NB4 (cell line): ENCODE data around the gene KRT6A.

Experiments used
- DNase-seq: peaks from one replicate; pipeline ENCODE4 v3.0.0; 2010; ENCODE audit warnings: low read depth
- H3K4me3 ChIP-seq: one replicate; pipeline ENCODE4 v1.5.1; 2011; ENCODE audit warnings: mild to moderate bottlenecking, low read depth, low read length, moderate library complexity
- MAX ChIP-seq: IDR thresholded peaks from 2 replicates; pipeline ENCODE4 v1.6.1; 2011; ENCODE audit warnings: low read depth, low read length
- MYC ChIP-seq: IDR thresholded peaks from 2 replicates; pipeline ENCODE4 v1.6.1; 2011; ENCODE audit warnings: low read depth, low read length
- POLR2A ChIP-seq: IDR thresholded peaks from 2 replicates; pipeline ENCODE4 v1.6.1; 2011; ENCODE audit warnings: mild to moderate bottlenecking; ENCODE audit not compliant: insufficient read length; ENCODE audit errors: extremely low read depth
- TF ChIP-seq, protein P1 (sequence below): IDR thresholded peaks from one replicate; pipeline ENCODE4 v1.5.1; 2012; ENCODE audit warnings: low read depth, low read length

The KRT6A gene

DNA sequence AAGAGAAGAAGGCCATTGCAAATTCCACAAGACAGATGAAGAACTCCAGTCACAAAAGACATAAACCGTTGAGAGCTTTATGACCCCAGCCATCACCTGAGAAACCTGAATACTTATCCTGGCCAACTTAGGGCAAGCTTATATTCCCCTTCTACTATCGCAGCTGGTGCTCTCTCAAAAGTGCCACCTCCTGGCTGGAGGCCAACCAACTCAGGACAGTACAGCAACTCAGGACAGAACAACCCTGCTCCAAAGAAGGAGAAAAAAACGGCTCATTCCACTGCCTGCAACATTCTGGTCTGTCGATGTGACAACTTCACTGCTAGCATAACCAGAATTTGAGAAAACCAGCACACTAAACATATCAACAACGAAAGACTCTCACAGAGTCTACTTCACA is 31.4 kb downstream of the KRT6A start:
- no peak for TF ChIP-seq MYC
- TF ChIP-seq, protein P1, sequence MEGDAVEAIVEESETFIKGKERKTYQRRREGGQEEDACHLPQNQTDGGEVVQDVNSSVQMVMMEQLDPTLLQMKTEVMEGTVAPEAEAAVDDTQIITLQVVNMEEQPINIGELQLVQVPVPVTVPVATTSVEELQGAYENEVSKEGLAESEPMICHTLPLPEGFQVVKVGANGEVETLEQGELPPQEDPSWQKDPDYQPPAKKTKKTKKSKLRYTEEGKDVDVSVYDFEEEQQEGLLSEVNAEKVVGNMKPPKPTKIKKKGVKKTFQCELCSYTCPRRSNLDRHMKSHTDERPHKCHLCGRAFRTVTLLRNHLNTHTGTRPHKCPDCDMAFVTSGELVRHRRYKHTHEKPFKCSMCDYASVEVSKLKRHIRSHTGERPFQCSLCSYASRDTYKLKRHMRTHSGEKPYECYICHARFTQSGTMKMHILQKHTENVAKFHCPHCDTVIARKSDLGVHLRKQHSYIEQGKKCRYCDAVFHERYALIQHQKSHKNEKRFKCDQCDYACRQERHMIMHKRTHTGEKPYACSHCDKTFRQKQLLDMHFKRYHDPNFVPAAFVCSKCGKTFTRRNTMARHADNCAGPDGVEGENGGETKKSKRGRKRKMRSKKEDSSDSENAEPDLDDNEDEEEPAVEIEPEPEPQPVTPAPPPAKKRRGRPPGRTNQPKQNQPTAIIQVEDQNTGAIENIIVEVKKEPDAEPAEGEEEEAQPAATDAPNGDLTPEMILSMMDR = no peak
- no peak for TF ChIP-seq POLR2A
- TF ChIP-seq MAX = no peak
- DNase-seq = no peak
- H3K4me3 ChIP-seq = no peak overlapping the region

GRCh38 chr12:52458861-52459260 is 34.2 kb downstream of the KRT6A start:
- no peak for TF ChIP-seq MYC
- no peak for TF ChIP-seq MAX
- TF ChIP-seq, protein P1 = no peak
- TF ChIP-seq POLR2A = no peak
- DNase-seq = no peak
- no peak overlapping the region for H3K4me3 ChIP-seq

- peak; percentile 29 for DNase-seq
- TF ChIP-seq MYC = no peak
- no peak for TF ChIP-seq POLR2A
- TF ChIP-seq, protein P1 = no peak
- no peak for TF ChIP-seq MAX
- no peak overlapping the region for H3K4me3 ChIP-seq
Observed at GRCh38 chr12:52455821-52456220, 37.2 kb downstream of the KRT6A start.

DNA sequence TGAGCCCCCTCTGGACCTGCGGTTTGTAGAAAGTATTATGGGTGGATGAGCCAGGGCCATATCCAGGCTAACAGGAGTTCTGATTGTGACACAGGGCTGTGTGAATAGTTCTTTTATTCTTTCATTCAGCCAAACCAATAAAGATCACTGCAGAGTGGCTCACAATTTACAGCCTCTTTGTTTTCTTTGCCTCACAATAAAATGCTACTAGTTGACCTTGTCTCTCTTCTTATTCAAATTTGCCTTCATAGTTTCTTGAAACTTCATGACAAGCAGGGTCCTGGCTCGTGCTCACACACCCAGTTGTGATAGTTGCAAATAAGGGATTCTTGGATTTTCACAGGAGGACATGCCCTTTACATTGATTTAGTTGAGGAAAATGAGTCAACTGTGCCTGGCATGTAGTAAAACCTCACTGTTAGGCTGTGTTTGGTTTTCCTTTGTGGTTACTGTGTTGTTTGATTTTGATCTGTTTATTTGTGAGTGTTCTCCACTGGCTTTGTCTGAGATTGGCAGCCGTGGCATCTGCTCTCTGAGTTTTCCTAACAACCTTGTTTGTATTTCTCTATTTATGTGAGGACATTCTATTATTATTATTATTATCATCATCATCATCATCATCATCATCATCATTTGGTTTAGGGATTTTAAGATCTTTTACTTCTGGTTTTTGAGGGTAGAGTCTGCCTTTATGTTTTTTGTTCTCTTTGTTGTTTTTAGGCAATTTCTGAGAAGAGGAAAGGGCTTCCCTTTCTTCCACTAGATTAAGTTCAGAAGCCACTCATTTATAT is 38.5 kb downstream of the KRT6A start:
- DNase-seq = no peak
- H3K4me3 ChIP-seq = no peak overlapping the region
- TF ChIP-seq MAX (no peak), MYC (no peak), POLR2A (no peak)
- TF ChIP-seq, protein P1 = no peak

DNA sequence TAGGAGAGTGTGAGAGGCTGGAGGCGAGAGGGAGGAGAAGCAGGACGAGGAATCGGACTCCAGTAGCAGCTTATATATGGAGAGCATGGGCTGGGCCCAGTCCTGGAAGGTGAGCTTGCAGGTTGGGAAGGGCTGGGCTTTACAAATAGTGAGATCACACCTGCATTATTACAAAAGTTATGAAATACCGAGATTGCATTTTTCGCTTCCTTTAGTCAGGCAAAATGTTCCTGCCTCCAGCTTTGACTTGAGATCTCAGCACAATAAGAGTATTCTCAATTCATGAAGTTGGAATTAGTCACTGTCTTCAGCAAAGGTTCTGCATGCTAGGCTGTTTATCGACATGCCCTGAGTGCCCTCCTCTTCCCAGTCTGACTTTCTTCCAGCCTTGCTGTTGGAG is 41.0 kb downstream of the KRT6A start, which contains the start of gene KRT6B:
KRT6B (minus strand) TSS at position 46 of the 400 bp plus-strand sequence. CDS start 68 bp downstream, outside the sequence.
- DNase-seq = no peak
- no peak within 1 kb of the TSS for H3K4me3 ChIP-seq
- TF ChIP-seq, protein P1 = no peak
- TF ChIP-seq POLR2A (no peak), MYC (no peak), MAX (no peak)
